Activated naive CD8-positive, alpha-beta T cell (primary cell): ENCODE results near the gene CLIC4.
"Not testable (repeated sequence)": the region's sequence is repeated elsewhere in the genome, so short reads cannot be mapped to it uniquely, and the experiment has no call there.

Source experiments
- H3K27ac Mint-ChIP-seq: one replicate; pipeline ENCODE4 v1.8.0; 2021; ENCODE audit warnings: mixed read lengths
- H3K27me3 Mint-ChIP-seq: one replicate; pipeline ENCODE4 v1.8.0; 2021; ENCODE audit warnings: mixed read lengths
- H3K36me3 Mint-ChIP-seq: one replicate; pipeline ENCODE4 v1.8.0; 2021; ENCODE audit warnings: mixed read lengths
- H3K4me1 Mint-ChIP-seq: one replicate; pipeline ENCODE4 v1.8.0; 2021; ENCODE audit warnings: low read depth, mixed read lengths
- H3K4me3 Mint-ChIP-seq: one replicate; pipeline ENCODE4 v1.8.0; 2021; ENCODE audit warnings: mild to moderate bottlenecking, mixed read lengths
- H3K9me3 Mint-ChIP-seq: one replicate; pipeline ENCODE4 v1.8.0; 2021; ENCODE audit warnings: low read depth, mixed read lengths

The CLIC4 gene

DNA sequence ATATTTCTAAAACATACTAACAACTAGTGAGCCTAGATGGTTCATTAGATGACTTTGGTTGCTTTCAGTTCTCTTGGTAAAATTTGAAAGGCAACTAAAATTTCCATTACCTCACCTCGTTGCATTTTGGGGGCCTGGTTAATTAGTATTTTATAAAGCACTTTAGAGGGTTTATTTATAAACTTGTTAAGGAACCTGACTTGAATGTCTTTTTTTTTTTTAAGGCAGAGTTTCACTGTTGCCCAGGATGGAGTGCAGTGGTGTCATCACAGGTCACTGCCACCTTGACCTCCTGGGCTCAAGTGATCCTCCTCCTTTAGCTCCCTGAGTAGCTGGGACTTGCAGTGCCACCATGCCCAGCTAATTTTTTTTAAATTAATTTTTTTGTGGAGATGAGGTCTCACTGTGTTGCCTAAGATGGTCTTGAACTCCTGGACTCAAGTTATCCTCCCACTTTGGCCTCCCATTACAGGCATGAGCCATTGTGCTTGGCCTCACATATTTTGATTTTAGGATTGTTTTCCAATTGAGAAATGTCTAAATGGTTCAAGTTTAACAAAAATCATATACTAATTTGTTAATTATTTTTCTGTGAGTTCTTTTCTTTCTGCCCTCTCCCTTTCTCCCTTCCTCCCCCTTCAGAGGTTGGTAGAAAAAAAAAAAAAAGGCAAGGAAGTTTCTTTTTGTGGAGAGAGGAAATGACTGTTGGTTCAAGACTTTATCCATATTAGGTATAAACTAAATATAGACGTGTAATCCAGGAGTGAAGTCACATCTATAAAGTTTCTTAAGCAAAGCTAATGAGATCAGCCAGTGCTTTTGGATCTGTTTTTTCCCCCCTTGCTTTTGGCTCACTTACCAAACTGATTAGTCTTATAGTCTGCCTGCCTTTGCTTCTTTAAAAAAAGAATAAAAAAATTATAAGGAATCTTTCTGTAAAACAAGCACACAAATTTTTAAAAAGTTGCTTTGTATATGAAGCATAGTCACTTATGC, 24.7 kb downstream of the CLIC4 start:
- Mint-ChIP-seq H3K27me3 (peaks cover 2% of the 10 kb centered on the region), H3K4me1 (no peaks in the 10 kb centered on the region), H3K4me3 (no peak overlapping the region), H3K9me3 (no peaks in the 10 kb centered on the region), H3K27ac (no peak overlapping the region), H3K36me3 (no peaks in the 10 kb centered on the region)

DNA sequence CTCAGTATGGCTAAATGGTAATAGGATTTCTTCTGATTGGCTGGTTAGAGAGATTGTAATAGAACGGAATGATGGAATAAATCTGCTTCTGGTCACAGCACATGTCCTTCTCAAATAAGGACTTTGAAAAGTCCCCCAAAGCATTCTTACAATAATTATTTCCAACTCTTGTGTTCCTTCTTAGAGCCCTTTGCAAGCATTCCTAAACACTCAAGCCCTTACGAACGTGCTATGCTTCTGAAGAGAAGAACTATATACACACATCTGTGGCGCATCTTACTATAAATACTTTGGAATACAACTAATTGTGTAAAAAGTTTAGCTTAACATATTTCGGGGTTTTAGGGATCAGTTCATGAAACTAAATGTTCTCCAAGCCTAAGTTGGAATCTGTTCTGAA, 25.6 kb downstream of the CLIC4 start:
- no peaks in the 10 kb centered on the region for H3K36me3 Mint-ChIP-seq
- no peak overlapping the region for H3K27ac Mint-ChIP-seq
- H3K4me1 Mint-ChIP-seq = no peaks in the 10 kb centered on the region
- no peak overlapping the region for H3K4me3 Mint-ChIP-seq
- no peaks in the 10 kb centered on the region for H3K9me3 Mint-ChIP-seq
- H3K27me3 Mint-ChIP-seq = no peaks in the 10 kb centered on the region

DNA sequence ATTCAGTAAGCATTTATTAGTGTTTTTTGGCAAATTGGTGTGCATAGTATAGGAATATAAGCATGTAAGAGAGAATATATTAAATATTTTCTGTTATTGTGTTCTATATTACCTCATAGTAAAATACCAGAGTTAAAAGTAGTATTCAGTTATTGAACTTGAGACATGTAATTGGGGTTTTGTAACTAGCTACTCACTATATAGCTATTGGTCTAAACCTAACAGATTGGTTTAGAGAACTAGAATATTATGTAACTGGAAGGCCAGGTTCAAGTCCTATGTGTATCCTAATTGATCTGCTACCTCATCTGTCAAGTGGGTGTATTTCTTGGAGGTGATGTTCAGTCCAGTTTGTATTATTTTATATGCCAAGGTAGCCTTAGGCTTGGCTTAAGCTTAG, 26.3 kb downstream of the CLIC4 start:
- Mint-ChIP-seq H3K27me3 (no peaks in the 10 kb centered on the region), H3K4me1 (no peaks in the 10 kb centered on the region), H3K36me3 (no peaks in the 10 kb centered on the region), H3K27ac (no peak overlapping the region), H3K4me3 (no peak overlapping the region), H3K9me3 (no peaks in the 10 kb centered on the region)

DNA sequence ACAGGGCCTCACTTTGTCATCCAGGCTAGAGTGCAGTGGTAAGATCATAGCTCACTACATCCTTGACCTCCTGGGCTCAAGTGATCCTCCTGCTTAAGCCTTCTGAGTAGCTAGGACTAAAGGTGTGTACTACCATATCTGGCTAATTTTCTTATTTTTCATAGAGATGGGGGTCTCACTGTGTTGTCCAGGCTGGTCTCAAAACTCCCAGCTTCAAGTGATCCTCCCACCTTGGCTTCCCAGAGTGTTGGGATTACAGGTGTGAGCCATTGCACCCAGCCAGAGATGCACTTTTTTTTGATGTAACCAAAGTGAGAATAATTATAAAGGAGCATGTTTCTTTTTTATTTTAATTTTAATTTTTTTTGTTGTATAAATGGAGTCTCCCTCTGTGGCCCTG, 28.4 kb downstream of the CLIC4 start:
- Mint-ChIP-seq H3K4me1 (no peaks in the 10 kb centered on the region), H3K27me3 (no peaks in the 10 kb centered on the region), H3K36me3 (no peaks in the 10 kb centered on the region), H3K4me3 (no peak overlapping the region), H3K27ac (no peak overlapping the region), H3K9me3 (no peaks in the 10 kb centered on the region)

DNA sequence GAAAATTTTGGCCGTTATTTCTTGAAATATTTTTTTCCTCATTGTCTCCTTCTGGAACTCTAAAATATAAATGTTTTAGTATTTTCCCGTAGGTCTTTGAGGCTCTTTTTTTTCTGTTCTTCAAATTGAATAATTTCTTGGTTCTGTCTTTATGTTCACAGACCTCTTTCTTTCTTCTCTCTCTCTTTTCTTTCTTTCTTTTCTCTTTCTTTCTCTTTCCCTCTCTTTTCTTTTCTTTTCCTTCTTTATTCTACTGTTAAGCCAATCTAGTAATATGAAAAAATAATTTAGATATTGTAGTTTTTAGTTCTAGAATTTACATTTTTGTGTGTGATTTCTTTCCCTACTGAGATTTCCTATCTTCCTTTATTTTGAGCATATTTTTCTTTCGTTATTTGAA, 30.1 kb downstream of the CLIC4 start:
- Mint-ChIP-seq H3K4me1 (no peaks in the 10 kb centered on the region), H3K27ac (no peak overlapping the region), H3K27me3 (no peaks in the 10 kb centered on the region), H3K36me3 (no peaks in the 10 kb centered on the region), H3K9me3 (no peaks in the 10 kb centered on the region), H3K4me3 (no peak overlapping the region)

DNA sequence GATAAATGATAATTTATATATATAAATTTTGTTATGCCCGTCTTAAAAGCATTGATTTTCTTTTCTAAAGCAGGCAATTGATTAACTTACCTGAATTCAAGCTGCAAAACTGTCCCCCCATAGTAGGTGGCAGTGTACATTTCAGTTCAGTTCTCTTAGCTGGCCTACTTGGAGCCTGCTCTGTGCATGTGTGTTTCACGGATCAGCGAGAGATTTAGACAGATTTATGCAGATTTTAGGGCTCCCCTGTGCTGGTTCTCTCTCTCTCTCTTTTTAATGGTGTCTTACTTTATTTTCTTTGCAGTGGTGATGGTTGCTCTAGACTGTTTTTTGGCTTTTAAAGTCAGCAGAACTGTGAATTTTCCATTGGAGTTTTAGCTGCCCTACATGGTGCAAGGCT, 30.7 kb downstream of the CLIC4 start:
- Mint-ChIP-seq H3K27me3 (no peaks in the 10 kb centered on the region), H3K4me3 (no peak overlapping the region), H3K4me1 (no peaks in the 10 kb centered on the region), H3K27ac (no peak overlapping the region), H3K9me3 (no peaks in the 10 kb centered on the region), H3K36me3 (no peaks in the 10 kb centered on the region)

DNA sequence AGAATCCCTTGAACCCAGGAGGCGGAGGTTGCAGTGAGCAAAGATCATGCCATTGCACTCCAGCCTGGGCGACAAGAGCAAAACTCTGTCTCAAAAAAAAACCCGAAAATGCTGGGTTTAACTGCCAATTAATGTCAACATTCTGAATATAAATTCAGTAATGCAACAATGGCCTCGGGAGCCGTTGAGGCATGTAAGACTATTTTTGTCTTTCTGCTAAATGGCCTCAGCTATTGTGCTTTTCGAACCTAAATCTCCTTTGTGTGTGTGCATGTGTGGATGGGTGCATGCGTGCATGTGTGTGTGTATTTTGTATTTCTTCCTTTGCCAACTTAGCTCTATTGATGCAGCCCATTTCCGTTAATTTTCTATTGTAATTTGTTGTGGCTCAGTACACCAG, 31.6 kb downstream of the CLIC4 start:
- H3K4me3 Mint-ChIP-seq = no peak overlapping the region
- no peaks in the 10 kb centered on the region for H3K9me3 Mint-ChIP-seq
- H3K27me3 Mint-ChIP-seq = peaks cover 2% of the 10 kb centered on the region
- no peak overlapping the region for H3K27ac Mint-ChIP-seq
- H3K4me1 Mint-ChIP-seq = no peaks in the 10 kb centered on the region
- H3K36me3 Mint-ChIP-seq = no peaks in the 10 kb centered on the region

DNA sequence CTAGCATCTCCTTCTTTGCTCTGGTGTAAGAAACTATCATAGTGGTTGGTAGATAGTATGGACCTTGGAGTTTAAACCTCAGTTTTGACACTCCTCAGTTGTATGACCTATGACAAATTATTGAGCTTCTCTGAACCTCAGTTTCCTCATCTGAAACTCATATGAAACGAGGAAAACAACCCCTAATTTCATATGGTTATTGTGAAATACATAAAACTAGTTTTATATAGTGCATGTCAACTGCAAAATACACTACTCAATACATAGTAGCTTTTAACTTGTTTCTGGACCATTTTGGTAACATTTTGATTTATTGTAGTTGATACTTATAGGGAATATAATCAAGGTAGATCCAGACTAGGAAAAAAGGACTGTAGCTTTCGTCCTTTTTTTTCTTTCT, 32.9 kb downstream of the CLIC4 start:
- Mint-ChIP-seq H3K27me3 (peaks cover 2% of the 10 kb centered on the region), H3K36me3 (no peaks in the 10 kb centered on the region), H3K4me3 (no peak overlapping the region), H3K27ac (no peak overlapping the region), H3K4me1 (no peaks in the 10 kb centered on the region), H3K9me3 (no peaks in the 10 kb centered on the region)

DNA sequence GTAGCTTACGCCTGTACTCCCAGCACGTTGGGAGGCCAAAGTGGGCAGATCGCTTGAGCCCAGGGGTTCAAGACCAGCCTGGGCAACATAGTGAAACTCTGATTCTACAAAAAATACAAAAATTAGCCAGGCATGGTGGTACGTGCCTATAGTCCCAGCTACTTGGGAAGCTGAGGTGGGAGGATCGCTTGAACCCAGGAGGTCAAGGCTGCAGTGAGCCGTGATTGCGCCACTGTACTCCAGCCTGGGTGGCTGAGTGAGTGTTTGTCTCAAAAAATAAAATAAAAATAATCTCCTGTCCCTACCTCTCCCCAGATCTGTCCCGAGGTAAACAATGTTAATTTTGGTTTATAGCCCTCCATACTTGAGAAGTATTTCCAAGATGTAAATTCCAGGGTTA, 34.0 kb downstream of the CLIC4 start:
- not testable (repeated sequence) for H3K9me3 Mint-ChIP-seq, H3K27me3 Mint-ChIP-seq, H3K4me3 Mint-ChIP-seq, H3K36me3 Mint-ChIP-seq, H3K27ac Mint-ChIP-seq, H3K4me1 Mint-ChIP-seq

DNA sequence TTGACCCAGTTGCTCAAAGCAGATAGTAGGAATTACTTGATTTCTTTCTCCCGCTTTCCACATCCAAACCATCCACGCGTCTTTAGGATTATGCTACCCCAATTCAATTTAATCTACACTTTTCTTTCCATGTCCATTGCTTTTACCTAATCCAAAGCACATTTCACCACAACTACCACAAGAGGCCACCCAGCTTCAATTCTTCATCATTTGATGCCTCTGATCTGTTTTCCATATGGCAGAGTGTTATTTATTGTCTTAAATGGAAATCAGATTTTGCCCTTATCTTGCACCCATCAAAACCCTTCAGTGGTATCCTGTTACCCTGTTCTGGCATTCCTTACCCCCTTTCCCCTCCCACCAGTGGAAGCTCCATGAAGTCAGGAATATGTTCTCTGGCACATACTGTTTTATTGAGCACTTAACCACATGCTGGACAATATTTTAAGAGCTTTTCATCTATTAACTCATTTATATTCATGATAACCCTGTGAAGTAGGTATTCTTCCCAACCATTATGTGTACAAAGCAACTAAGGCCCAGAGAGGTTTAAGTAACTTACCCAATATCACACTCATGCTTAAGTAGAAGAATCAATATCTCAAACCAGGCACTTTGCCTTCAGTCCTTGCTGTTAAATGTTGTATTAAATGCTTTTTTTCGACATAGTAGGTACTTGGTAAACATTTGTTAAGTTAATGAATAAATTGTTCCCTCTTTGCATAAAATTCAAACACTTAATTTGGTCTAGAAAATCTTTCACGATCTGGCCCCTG, 34.6 kb downstream of the CLIC4 start:
- Mint-ChIP-seq H3K27ac (no peak overlapping the region), H3K27me3 (peaks cover 2% of the 10 kb centered on the region), H3K36me3 (no peaks in the 10 kb centered on the region), H3K4me3 (no peak overlapping the region), H3K9me3 (no peaks in the 10 kb centered on the region), H3K4me1 (no peaks in the 10 kb centered on the region)

DNA sequence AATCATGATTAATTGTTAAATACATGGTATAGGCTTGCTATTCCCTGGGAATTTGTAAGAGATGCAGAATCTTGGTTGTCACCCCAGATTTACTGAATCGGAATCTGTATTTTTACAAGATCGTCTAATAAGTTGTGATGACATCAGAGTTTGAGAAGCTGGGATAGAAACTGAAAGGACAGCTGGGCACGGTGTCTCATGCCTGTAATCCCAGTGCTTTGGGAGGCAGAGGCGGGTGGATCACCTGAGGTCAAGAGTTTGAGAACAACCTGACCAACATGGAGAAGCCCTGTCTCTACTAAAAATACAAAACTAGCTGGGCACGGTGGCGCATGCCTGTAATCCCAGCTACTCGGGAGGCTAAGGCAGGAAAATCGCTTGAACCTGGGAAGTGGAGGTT, 35.4 kb downstream of the CLIC4 start:
- not testable (repeated sequence) for H3K27me3 Mint-ChIP-seq, H3K9me3 Mint-ChIP-seq, H3K36me3 Mint-ChIP-seq, H3K4me3 Mint-ChIP-seq, H3K27ac Mint-ChIP-seq, H3K4me1 Mint-ChIP-seq

DNA sequence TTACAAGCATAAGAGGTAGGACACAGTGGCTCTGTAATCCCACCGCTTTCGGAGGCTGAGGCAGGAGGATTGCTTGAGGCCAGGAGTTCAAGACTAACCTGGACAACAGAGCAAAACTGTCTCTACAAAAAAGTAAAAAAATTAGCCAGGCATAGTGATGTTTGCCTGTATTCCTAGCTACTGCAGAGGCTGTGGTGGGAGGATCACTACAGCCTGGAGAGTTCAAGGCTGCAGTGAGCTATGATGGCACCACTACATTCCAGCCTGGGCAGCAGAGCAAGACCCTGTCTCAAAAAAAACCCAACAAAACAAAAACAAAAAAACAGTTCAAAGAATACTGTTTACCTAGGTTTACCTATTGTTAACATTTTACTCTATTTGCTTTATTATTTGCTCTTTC, 37.4 kb downstream of the CLIC4 start:
- no peaks in the 10 kb centered on the region for H3K9me3 Mint-ChIP-seq
- H3K27ac Mint-ChIP-seq = no peak overlapping the region
- no peak overlapping the region for H3K4me3 Mint-ChIP-seq
- H3K4me1 Mint-ChIP-seq = no peaks in the 10 kb centered on the region
- H3K27me3 Mint-ChIP-seq = peaks cover 3% of the 10 kb centered on the region
- no peaks in the 10 kb centered on the region for H3K36me3 Mint-ChIP-seq

DNA sequence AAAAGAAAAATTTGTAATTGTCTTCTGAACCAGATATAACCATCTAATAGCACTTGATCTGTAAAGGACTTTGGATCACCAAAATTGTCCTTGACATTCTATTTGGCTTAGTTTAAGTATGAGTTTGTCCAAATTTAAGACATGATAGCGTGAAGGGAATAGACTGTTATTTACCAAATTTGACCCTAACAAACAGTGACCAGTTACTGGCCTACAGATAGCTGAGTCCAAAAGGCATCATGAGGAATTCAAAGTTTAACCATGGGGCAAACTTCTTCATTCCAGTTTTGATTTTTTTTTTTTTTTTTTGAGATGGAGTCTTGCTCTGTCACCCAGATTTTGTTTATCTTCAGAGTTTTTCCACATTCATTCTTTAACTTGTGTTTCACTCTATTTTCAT, 38.5 kb downstream of the CLIC4 start:
- Mint-ChIP-seq H3K4me1 (no peaks in the 10 kb centered on the region), H3K36me3 (no peaks in the 10 kb centered on the region), H3K27ac (no peak overlapping the region), H3K4me3 (no peak overlapping the region), H3K27me3 (peaks cover 3% of the 10 kb centered on the region), H3K9me3 (no peaks in the 10 kb centered on the region)

DNA sequence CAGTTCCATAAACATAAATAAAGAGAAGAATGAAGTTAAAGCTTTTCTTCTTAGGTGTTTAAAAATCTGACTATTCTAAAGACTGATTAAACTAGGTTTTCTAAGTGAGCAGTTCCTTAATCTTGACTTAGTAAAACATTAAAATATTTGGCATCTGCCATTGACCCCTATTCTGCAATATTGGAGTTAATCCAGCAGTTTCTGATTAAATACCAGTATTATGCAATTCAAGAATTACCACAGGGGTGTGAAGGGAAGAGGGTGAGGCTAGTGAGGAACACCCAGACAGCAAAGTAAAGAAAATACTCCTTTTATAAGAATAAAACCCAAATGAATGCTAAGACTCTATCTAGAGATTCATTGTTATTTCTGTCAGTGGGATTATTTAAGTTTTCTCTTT, 40.9 kb downstream of the CLIC4 start:
- Mint-ChIP-seq H3K36me3 (no peaks in the 10 kb centered on the region), H3K9me3 (no peaks in the 10 kb centered on the region), H3K27me3 (peaks cover 3% of the 10 kb centered on the region), H3K27ac (no peak overlapping the region), H3K4me3 (no peak overlapping the region), H3K4me1 (no peaks in the 10 kb centered on the region)

DNA sequence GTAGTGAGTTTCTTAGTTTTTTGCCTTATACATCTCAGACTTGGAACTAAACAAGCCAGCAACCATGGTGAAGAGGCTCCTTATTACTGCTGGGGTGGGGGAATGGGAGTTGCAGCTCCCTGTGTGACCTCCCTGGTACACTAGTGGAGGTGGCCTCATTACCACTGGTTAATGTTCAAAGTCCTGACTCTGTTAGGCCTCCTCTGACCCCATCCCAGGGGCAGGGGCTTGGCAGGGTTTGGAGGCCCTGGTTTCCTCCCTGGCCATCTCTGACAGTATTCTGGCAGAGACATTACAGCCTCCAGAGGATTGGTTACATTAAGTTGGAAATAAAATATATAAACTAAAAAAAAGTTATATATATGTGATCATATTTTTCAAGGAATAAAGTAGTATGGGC, 45.2 kb downstream of the CLIC4 start:
- H3K4me1 Mint-ChIP-seq = no peaks in the 10 kb centered on the region

More for the DNA sequence above, 45.2 kb downstream of the CLIC4 start:
- Mint-ChIP-seq H3K9me3 (no peaks in the 10 kb centered on the region), H3K36me3 (no peaks in the 10 kb centered on the region), H3K27me3 (no peaks in the 10 kb centered on the region), H3K4me3 (no peak overlapping the region), H3K27ac (no peak overlapping the region)
